ENCODE measurements around the gene MOB1B.

DNA sequence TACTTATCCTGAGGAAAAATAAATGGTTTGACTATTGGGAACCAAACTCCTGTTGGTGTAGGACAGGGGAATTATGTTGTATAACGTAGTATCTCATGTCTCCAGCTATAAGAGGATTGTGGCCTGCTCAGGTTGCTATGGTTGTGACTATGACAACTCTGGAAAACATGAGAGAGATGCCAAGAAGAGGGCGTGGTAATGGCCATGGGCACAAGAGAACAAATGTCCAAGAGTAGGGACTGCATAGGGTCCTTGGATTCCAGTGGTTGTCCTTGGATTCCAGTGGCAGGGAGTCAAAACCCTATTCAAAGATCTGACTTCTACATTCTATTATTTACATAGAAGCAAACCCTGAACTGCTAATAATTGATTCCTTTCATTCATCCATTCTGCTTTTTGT lies 6.8 kb upstream of the MOB1B start:
- TF ChIP-seq CTCF (IDR thresholded peaks at IDR 0.05) (no peak), POLR2A (IDR thresholded peaks at IDR 0.05) (no peak), POLR2AphosphoS5 (IDR thresholded peaks at IDR 0.05) (no peak)

All from breast epithelium (tissue), 3 donors.